Left lung (tissue), 10 donors: ENCODE measurements around the gene ALK. TPM values are rescaled to one million over a fixed set of nuclear protein-coding genes. Genes with fewer than 3 reads are reported as not detected.

Experiments used
- ATAC-seq: fragments of 200-7000 bp; cut with Tn5 transposase; one replicate; pipeline ENCODE4 v1.9.1; 2020; ENCODE audit warnings: moderate library complexity
- DNase-seq, 4 donors: peaks; one replicate each; pipeline ENCODE4 v3.0.0-alpha.2; 2013 to 2020
- H3K27ac ChIP-seq, 2 donors: fragments of 200-600 bp; sonication (generic) in 1 of 2; one replicate each; pipeline versions ENCODE4 v1.5.0 to v1.8.0; 2020 to 2021
- H3K27me3 ChIP-seq, 2 donors: fragments of 200-600 bp; sonication (generic) in 1 of 2; one replicate each; pipeline versions ENCODE4 v1.5.0 to v1.8.0; 2020 to 2021
- H3K36me3 ChIP-seq, 2 donors: fragments of 200-600 bp; sonication (generic) in 1 of 2; one replicate each; pipeline versions ENCODE4 v1.5.0 to v1.8.0; 2020 to 2021
- H3K4me1 ChIP-seq, 2 donors: fragments of 200-600 bp; one replicate each; pipeline ENCODE4 v1.8.0; 2021
- H3K4me3 ChIP-seq, 2 donors: fragments of 200-600 bp; sonication (generic) in 1 of 2; one replicate each; pipeline versions ENCODE4 v1.5.0 to v1.8.0; 2020 to 2021; ENCODE audit warnings: mild to moderate bottlenecking in 1 of 2
- H3K9me3 ChIP-seq, 2 donors: fragments of 200-600 bp; sonication (generic) in 1 of 2; one replicate each; pipeline versions ENCODE4 v1.5.0 to v1.8.0; 2020 to 2021
- CTCF ChIP-seq, 2 donors: fragments of 200-600 bp; sonication (generic) in 1 of 2; IDR thresholded peaks; one replicate each; pipeline versions ENCODE4 v1.5.0 to v1.8.0; 2021; ENCODE audit warnings: antibody characterized with exemption in 2 of 2
- intact Hi-C, 2 donors: fragments of 100-400 bp; cut with DNase I; formaldehyde crosslinking; loops; one replicate each; pipeline versions ENCODE4 v1.11.2 to v1.14.2; 2022
- polyA plus RNA-seq, 6 donors: library from polyadenylated mRNA; unstranded; fragments of 120-200 nt; gene quantifications; one replicate each; pipeline ENCODE4 v1.2.1, GENCODE V29; 2013; ENCODE audit not compliant: insufficient read length in 6 of 6
- total RNA-seq, 2 donors: library from RNA; stranded (reverse); fragmentation: NEBNext Ultra II Directional; extraction: Animal tissue kit (Norgen Biotek cat#: 25700); gene quantifications; one replicate each; pipeline ENCODE4 v1.2.1, GENCODE V29; 2021
- donor health status: DM: no; HTN: yes; CAD: no.
- donor health status: DM: no; HTN: no; CAD: no.

The ALK gene
- total and polyA plus RNA-seq, 8 donors, result 0.06 to 0.70 (median 0.12) TPM; not detected in 2

- H3K27me3 ChIP-seq, result no peaks in the 10 kb centered on the region
- intact Hi-C loops, result no loop called here
- H3K9me3 ChIP-seq, result no peaks in the 10 kb centered on the region
- ATAC-seq, result no peak
- no peak overlapping the region for H3K4me3 ChIP-seq
- H3K4me1 ChIP-seq, result no peaks in the 10 kb centered on the region
- no peak overlapping the region for H3K27ac ChIP-seq
- TF ChIP-seq CTCF (IDR thresholded peaks at IDR 0.05), result no peak
- DNase-seq, result no peak
- no peaks in the 10 kb centered on the region for H3K36me3 ChIP-seq
Observed at GRCh38 chr2:29560030-29560429, 361.4 kb downstream of the ALK start.

- no peak for TF ChIP-seq CTCF (IDR thresholded peaks at IDR 0.05)
- no peak for ATAC-seq
- DNase-seq, result no peak
- Histone ChIP-seq H3K4me3 (no peak overlapping the region), H3K4me1 (no peaks in the 10 kb centered on the region), H3K27me3 (no peaks in the 10 kb centered on the region), H3K36me3 (no peaks in the 10 kb centered on the region), H3K27ac (no peak overlapping the region), H3K9me3 (no peaks in the 10 kb centered on the region)
- intact Hi-C loops, result no loop called here
Observed at GRCh38 chr2:29559578-29559977, 361.8 kb downstream of the ALK start.

GRCh38 chr2:29558097-29558496, 363.3 kb downstream of the ALK start:
- intact Hi-C loops, result no loop called here
- no peak overlapping the region for H3K27ac ChIP-seq

GRCh38 chr2:29557268-29557667, 364.1 kb downstream of the ALK start:
- Histone ChIP-seq H3K4me1 (no peaks in the 10 kb centered on the region), H3K4me3 (no peak overlapping the region)
- intact Hi-C loops, result no loop called here

More at GRCh38 chr2:29558097-29558496, 363.3 kb downstream of the ALK start:
- TF ChIP-seq CTCF (IDR thresholded peaks at IDR 0.05), result no peak
- DNase-seq (no peak), ATAC-seq (no peak)
- Histone ChIP-seq H3K9me3 (no peaks in the 10 kb centered on the region), H3K27me3 (no peaks in the 10 kb centered on the region), H3K36me3 (no peaks in the 10 kb centered on the region), H3K4me1 (no peaks in the 10 kb centered on the region), H3K4me3 (no peak overlapping the region)

GRCh38 chr2:29549069-29549380, 372.4 kb downstream of the ALK start:
- Histone ChIP-seq H3K36me3 (no peaks in the 10 kb centered on the region), H3K27me3 (no peaks in the 10 kb centered on the region), H3K4me1 (no peaks in the 10 kb centered on the region), H3K9me3 (no peaks in the 10 kb centered on the region), H3K4me3 (no peak overlapping the region), H3K27ac (no peak overlapping the region)
- ATAC-seq, result no peak
- intact Hi-C loops, result no loop called here
- DNase-seq, result no peak
- no peak for TF ChIP-seq CTCF (IDR thresholded peaks at IDR 0.05)

More at GRCh38 chr2:29557268-29557667, 364.1 kb downstream of the ALK start:
- DNase-seq (no peak), ATAC-seq (no peak)
- H3K27me3 ChIP-seq, result no peaks in the 10 kb centered on the region
- no peak for TF ChIP-seq CTCF (IDR thresholded peaks at IDR 0.05)
- no peaks in the 10 kb centered on the region for H3K9me3 ChIP-seq
- no peak overlapping the region for H3K27ac ChIP-seq
- H3K36me3 ChIP-seq, result no peaks in the 10 kb centered on the region
